GM18873 (cell line): ENCODE data around the gene CCDC83.
"Not testable (repeated sequence)": the region's sequence is repeated elsewhere in the genome, so short reads cannot be mapped to it uniquely, and the experiment has no call there.

Source experiments
- ATAC-seq: cut with Tn5 transposase; IDR thresholded peaks from one replicate; pipeline ENCODE4 v1.9.1; 2021; ENCODE audit warnings: mild to moderate bottlenecking, moderate library complexity, moderate number of reproducible peaks; ENCODE audit not compliant: unreplicated experiment, low FRiP score

Gene CCDC83

DNA sequence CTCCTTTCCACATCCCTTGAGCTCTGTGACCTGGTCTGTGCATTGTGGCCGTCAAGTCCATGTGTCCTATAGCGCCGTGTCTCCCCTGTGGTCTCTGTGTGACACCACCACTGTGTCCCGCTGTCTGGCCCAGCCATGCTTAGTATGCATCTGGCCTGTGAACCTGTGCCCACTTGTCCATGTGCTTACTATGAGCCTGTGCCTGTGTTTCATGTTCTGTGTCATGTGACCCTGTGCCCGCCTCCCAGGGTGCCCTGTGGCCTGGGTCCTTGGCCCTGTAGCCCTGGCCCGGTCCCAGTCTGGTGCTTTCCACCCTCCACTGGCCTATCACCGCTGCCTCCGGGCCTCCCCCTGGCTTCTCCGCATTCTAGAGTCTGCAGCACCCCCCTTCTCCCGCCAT is 80.6 kb downstream of the CCDC83 start:
- ATAC-seq = no peak

DNA sequence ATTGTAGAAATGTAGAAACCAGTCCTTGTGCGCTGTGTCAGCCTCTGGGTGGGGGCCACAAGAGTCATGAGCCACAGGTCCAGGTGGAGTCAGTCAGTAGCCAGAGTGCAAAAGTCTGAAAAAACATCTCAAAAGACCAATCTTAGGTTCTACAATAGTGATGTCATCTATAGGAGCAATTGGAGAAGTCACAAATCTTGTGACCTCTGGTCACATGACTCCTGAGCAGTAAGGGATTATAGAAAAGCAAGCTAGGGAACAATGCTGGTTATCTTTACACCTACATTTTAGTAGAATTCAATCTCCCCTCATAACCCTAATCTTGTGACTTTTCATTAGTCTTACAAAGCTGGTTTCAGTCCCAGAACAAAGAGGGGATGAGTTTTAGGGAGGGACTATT is 82.7 kb downstream of the CCDC83 start:
- no peak for ATAC-seq

DNA sequence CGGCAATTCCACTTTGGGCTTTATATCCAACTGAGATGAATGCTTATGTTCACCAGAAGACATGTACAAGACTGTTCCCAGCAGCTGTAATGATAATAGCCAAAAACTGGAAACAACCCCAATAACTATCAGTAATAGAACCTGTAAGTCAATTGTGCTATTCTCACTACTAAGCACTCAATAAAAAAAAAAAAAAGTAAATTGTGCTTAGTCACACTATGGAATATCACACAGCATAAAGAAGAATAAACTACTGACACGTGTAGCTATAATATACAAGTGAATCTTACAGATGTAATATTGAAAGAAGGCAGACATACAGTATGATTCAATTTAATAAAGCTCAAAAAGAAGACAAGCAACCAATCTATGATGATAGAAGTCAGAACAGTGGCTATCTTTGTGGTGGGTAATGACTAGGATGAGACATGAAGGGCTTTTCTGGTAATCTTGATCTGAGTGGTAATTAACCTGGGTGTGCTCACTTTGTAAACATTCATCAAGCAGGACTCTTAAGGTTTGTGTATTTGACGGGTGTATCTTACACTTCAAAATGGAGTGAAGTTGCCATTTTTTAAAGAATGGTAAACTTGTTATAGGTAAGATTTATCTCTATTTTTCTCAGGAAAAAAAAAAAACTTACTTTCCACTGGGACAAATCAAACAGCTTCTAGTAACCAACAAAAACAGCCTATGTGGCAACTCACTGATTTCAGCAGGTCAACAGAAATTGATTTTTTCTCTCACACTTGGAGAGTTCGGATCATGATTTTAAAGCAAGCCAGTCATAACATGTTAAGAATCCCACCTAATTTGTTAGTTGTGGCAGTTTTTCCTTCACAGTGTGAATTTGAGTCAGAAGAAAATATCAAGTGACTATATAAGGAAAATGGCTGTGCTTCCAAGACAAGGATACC is 84.2 kb downstream of the CCDC83 start:
- no peak for ATAC-seq

DNA sequence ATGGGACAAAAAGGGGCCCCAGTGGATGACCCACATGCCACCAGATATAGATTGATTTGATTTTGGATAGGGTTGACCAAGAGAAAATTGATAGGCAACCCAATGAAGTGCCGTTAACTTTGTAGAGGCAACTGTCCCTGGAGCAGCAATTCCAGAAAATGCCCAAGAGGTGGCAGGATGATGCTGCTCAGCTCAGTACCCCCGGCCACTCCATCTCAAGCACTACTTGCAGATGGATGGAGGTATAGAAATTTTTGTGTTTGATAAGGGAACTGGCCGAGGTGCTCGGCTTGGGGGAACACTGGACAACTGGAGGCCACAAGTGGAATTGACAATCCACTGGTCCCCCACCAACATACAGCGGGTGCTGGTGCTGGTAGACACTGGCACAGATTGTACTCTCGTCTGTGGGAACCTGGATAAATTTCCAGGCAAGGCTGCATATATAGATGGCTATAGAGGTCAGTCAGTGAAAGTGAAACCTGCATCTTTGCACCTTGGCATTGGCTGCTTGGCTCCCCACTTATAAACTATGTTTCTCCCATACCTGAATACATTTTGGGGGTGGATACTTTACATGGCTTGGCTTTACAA is 86.3 kb downstream of the CCDC83 start:
- no peak for ATAC-seq

DNA sequence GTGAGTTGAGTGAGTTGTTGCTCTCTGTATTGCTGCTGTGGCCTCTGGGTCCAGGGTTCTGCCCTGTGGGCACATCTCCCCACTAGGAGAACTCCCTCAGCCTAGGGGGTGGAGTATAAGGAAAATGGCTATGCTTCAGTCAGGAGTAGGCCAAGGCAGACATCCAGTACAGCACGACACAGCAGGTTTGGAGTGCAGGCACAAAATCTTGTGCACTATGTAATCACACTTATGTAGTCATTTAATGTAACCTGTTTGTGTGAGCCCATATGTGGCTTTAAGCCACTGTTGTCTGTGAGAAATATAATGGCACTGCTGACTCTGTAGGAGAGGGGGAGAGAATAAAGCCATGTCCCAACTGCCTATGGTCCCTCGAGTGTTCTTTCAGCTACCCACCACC is 90.1 kb downstream of the CCDC83 start:
- ATAC-seq = no peak

DNA sequence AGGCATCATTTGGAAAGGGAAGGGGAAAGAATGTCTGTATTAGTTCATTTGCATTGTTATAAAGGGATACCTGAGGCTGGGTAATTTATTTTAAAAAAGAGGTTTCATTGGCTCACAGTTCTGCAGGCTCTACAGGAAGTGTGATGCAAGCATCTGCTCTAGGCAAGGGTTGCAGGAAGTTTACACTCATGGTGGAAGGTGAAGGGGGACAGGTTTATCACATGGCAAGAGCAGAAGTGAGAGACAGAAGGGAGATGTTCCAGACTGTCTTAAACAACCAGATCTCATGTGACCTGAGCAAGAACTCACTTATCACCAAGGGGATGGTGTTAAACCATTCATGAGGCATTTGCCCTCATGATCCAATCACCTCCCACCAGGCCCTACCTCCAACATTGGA is 90.6 kb downstream of the CCDC83 start:
- no peak for ATAC-seq

DNA sequence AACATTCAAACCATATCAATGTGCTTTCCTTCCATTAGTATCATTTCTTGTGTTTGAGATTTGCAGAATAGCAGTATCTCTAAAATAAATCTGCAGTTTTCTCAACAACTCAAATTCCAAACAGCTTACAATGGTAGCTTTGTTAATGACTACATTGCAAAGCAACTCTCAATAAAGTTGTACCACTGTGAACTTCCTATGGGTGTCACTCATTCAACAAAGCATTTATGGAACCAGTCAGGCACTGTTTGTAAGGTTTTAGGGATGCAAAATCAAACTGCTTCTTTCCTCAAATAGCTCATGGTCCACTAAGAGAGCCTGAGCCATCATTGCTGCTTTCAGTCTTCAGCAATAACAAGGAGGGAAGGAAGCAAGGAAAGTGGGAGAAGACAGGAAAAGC is 91.0 kb downstream of the CCDC83 start:
- no peak for ATAC-seq

DNA sequence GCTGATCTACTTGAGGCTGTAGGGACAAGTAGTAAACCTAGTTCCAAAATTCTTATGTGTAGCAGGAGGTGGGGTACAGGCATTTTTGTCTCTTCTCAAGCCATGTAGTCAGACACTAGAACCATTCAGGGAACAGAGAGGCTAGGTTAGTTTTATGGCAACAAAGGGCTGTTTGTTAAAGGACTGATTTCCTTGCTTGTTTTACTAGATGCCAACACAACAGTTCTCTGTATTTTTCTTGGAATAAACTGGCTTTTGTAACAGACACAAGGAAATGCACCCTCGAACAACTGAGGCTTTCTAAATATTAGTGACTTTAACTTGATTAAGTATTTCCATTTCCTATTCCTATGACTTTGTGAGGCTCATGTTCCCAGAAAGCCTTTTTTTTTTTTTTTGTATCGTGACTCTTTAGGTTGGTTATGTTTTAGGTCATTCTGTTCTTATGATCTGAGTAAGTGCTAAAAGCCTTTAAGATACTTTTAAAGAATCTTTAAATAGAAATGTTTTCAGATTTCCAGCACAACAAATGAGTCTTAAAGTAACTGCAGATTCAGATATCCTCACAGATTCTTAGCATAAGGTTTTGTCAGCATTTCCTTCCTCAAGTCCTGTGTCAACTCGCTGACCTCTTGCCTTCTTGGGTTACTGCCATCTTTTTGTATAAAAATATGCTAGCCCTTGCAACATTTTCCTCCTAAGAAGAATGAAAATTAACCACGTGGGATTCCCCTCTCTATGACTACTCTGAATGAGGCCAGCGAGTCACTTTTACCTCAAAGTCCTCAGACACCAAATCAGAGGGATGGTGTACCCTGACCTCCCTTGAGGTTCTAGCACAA is 92.5 kb downstream of the CCDC83 start:
- ATAC-seq = no peak

DNA sequence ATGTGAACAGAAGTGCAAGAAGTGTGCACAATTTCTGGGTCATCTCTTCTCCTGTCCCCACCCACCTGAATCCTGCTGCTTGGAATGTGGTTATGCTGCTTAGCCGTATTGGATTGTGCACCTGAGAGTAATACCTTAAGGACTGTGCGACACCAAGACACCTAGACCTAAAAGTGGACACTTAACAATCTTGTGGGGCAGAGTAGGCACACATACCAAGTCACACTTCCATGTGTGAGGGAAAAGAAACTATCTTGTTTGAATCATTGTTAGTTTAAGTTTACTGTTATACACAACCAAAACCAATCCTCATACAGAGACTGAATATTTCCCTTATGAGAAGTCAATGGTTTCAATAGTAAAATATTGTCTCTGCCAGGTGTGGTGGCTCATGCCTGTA is 93.7 kb downstream of the CCDC83 start:
- no peak for ATAC-seq

DNA sequence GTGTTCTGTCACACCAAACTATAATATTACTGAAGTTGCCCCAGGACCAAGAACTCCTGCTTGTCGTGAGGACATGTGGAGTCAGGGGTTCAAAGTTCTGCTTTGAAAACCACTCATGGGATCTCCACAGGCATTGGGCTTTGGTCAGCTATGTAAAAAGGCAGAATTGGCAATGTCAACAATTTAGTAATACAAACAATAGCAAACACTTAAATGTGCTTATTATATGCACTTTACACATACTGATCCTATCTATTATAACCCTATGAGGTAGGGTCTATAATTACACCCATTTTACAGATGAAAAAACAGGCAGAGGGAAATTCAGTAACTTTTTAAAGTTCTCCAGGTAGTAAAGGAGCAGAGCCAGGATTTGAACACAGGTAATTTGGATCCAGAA is 94.6 kb downstream of the CCDC83 start:
- no peak for ATAC-seq

DNA sequence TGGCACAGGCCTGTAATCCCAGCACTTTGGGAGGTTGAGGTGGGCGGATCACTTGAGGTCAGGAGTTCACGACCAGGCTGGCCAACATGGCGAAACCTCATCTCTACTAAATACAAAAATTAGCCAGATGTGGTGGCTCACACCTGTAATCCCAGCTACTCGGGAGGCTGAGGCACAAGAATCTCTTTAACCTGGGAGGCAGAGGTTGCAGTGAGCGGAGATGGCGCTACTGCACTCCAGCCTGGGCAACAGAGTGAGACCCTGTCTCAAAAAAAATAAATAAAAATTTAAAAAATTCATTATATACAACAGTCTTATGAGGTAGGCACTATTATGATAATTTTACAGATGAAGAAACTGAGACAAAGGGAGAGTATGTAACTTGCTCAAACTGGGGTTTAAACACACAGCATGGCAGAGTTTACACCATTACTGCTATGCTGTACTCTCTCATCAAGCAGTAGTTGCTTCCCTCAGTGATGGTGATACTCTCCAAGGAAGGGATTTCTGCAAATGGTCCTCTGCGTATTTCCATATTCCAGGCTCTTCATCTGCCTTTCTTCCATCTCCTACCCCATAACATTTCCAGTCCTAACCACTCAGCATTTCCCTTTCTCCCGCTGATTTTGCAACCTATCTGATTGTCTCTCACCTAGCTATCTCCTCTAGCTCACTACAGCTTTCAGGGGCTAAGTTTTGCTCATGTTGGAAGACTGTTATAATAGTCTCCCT is 95.3 kb downstream of the CCDC83 start:
- ATAC-seq = no peak

DNA sequence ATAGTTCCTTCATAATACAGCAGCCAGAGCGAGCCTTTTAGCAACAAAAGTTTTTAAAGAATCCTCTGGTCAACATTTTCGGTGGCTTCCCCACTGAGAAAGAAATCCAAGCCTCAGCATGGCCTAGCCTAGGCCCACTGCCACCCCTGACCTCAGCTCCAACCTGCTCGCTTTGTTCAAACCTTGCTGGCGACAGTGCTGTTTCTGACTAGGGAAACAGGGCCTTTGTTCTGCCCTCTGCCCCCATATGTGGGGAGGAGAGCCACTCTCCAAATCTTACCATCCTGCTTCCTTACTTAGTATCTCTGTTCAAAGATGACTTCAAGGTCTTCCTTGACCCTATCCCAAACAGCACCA is 95.8 kb downstream of the CCDC83 start:
- no peak for ATAC-seq

DNA sequence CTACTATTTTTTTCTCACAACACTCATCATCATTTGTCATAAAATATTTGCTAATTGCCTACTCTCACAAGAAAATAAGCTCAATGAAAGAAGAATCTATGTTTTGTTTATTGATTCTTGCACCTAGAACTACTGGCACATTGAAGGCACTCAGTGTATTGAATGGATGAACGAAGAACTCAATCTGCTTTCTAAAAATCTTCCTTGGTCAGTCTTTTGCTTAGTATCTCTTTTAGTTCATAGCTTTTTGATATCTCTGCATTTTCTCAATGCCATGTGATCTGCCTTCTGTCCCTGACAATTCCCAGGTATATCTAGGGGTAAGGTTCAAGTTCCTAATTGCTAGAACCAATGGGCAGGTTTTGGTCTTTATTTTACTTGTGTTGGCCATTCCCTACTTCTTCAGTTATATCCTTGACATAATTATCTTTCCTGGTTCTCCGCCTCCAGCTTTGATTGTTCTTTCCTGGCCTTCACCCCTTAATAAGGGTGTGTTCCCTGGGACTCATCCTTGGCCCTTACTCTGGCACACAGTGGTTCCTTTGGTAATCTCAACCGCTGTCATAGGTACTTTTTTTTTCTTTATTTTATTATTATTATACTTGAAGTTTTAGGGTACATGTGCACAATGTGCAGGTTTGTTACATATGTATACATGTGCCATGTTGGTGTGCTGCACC is 96.4 kb downstream of the CCDC83 start:
- no peak for ATAC-seq

DNA sequence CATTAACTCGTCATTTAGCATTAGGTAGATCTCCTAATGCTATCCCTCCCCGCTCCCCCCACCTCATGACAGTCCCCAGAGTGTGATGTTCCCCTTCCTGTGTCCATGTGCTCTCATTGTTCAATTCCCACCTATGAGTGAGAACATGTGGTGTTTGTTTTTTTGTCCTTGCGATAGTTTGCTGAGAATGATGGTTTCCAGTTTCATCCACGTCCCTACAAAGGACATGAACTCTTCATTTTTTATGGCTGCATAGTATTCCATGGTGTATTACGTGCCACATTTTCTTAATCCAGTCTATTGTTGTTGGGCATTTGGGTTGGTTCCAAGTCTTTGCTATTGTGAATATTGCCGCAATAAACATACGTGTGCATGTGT is 96.9 kb downstream of the CCDC83 start:
- ATAC-seq = not testable (repeated sequence)

DNA sequence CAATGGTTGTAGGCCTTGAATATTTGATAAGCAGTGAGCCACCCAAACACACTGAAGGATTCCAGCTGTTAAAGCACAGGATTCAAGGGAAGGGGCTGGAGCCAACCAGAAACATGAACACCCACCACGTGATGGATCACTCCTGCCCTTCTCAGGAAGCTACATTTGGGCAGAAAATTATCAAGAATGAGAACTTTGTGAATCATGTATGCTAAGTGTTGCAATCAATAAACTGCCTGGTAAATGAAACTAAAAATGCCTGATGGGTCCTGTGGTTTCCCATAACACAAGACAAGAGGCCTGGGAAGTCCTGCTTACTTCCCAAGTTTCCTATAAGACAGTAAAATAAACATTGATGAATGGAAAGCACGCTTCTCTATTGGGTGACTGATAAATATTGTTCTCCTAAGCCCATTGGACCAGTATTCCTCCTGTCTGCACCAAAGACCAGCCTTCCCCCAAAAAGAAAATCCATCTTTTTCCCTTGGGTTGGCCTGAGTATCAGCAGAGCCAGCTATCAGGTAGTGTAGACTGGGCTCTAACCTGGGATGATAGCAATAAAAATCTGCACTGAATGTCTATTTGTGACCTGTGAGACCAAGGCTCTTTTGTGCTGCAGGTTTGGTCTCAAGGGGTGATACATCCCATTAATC is 98.4 kb downstream of the CCDC83 start:
- ATAC-seq = no peak

DNA sequence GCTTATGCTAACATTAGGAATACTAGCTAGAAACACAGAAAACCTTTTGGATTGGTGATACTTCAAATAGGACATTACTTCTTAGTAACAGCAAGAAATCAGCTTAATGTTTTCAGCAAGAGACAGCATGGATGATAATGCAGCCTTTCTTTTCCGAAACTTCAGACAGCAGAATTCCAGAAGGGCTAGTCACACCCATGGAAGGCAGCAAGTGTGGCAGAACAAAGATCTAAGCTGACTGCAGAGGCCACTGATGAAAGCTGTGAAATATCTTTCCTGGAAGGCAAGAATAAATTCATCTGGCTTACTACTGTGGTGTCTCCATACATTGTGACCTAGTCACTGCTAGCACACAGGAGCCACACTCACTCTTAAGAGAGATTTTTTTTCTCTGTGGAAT is 100.3 kb downstream of the CCDC83 start:
- ATAC-seq = no peak

DNA sequence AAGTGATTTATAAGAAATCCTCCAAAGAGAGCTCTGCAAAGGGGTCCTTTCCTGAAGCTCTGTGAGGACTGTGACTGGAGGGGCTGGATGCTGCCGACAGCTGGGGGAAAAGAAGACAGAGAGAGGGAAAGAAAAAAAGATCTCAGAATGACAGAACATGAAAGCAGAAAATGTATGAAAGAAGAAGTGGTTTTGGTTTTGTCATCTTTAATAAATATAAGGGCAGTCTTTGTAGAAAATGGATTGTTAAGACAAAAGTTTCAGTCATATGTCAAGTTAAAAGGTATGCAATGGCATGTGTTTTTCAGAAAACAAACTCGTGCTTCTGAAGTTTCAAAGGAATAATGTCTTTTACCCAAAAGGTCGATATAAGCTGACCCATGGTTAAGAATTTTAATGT is 105.5 kb downstream of the CCDC83 start:
- no peak for ATAC-seq

DNA sequence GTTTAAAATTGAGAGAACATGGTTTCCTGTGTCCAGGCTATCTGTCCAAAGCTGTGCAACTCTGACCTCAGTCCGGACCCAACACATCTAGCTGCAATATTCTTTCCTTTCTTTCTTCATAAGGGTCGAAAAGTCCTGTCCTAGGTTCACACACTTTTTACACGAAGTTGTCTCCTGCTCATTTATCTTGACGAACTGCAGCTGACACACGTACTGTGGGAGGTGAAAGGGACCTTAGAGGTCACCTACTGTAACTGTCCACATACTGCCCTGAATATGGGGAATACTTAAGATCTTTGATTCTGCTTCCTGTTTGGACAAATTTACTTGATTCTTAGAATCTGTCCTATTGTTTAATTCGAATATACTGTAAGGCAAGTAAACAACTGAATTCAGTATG is 105.9 kb downstream of the CCDC83 start:
- ATAC-seq = no peak

DNA sequence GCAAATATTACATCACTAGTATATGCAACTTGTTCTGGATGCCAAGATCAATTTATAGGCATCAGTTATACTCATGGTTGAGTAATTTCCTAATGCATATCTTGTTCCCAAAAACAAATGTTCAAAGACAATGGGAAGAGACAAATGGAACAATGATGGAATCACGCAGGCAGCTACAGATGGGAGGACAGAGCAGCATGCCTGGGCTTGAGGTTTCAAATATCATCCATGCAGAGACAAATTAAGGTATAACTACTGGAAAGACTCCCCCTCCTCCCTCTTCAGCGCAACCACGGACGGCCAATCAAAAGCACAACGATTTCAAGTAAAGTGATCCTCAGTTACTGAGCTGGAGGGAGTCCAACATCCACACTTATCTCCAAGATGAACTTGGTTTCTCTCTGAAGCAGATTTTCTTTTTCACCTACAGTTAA is 106.8 kb downstream of the CCDC83 start:
- no peak for ATAC-seq

DNA sequence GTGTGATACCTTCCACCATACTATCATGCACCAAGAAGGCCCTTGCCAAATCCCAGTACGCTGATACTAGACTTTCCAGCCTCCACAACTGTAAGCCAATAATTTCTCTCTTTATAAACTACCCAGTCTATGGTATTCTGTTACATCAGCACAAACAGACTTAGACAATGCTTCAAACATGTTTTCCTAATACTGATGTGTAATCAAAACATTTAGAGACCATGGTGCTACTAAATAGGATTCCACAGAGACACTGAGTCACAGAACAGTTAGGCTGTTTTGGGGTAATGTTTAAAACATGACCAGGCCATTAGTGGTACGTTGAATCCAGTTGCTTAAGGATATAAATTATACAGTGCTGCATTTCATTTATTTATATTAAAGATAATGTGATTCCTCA is 110.0 kb downstream of the CCDC83 start:
- ATAC-seq = no peak
